ENCODE data around the gene FMNL3. TPM values are rescaled to one million over a fixed set of nuclear protein-coding genes. Genes with fewer than 3 reads are reported as not detected.

FMNL3 gene
- total and polyA plus RNA-seq, 2 of the 8 experiments (the other 6 are each of a cell fraction or from before 2014, with no cell fraction given) = 8.6 to 29.0 TPM

DNA sequence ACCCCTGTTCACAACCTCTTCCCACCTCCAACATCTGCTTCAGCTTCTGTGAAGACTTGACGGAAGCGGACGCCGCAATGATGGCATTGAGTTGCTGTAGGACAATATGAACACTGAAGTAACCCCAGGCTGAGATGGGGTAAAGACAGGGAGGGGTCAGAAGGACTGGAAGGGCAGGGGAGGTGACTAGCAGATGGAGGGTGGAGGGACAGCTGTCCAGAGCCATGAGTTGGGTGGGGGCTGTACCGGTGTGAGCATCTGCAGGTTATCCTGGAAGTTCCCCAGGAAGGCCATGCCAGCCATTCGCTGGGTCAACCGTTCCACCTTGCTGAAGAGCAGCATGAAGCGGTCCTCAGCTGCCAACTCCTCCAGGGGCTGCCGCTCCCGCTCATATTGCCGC lies 57.8 kb downstream of the FMNL3 start:
- Histone ChIP-seq H2BK20ac (ENCODE audit: low read length) (no peak overlapping the region), H4K91ac (replicated peaks; ENCODE audit: insufficient read length, low read length) (no peak overlapping the region), H4K8ac (ENCODE audit: extremely low read depth, insufficient read depth, low read length) (no peak overlapping the region), H3K18ac (ENCODE audit: extremely low read depth, low read length) (no peak overlapping the region), H3K23ac (ENCODE audit: insufficient read length) (no peak overlapping the region), H2BK12ac (ENCODE audit: low read depth, low read length) (no peak overlapping the region), H3K27me3 (replicated peaks in 1 of 4; ENCODE audit: control insufficient read depth in 3 of 4, extremely low read depth in 1 of 4, insufficient read depth in 3 of 4, low read length in 3 of 4) (no peaks in the 10 kb centered on the region), H3K9ac (replicated peaks in 1 of 4; ENCODE audit: extremely low read depth in 1 of 4, low read depth in 3 of 4, low read length in 3 of 4) (no peak overlapping the region), H3K4me3 (ENCODE audit: extremely low read depth in 1 of 4, insufficient read depth in 2 of 4, low read depth in 3 of 4, low read length in 4 of 4) (no peak overlapping the region), H3K14ac (ENCODE audit: insufficient read length) (no peak overlapping the region), H3K4me1 (replicated peaks in 1 of 4; ENCODE audit: control insufficient read depth in 3 of 4, insufficient read depth in 4 of 4, low read length in 3 of 4) (no peaks in the 10 kb centered on the region), H2BK5ac (ENCODE audit: low read depth, low read length) (no peak overlapping the region), H3K9me3 (ENCODE audit: insufficient read depth in 2 of 2, low read depth in 1 of 2, low read length in 1 of 2) (no peaks in the 10 kb centered on the region), H3K4me2 (ENCODE audit: insufficient read depth in 1 of 2, low read depth in 2 of 2, low read length in 2 of 2) (no peak overlapping the region), H3K56ac (replicated peaks; ENCODE audit: insufficient read length, low read depth, low read length) (no peak overlapping the region), H4K20me1 (replicated peaks in 1 of 2; ENCODE audit: control insufficient read depth in 1 of 2, insufficient read depth in 2 of 2, low read length in 2 of 2) (peaks cover 0 to 3% of the 10 kb centered on the region in 2 experiments), H3K36me3 (ENCODE audit: control insufficient read depth in 2 of 4, insufficient read depth in 4 of 4, low read length in 3 of 4) (peaks cover 17 to 56% (median 43%) of the 10 kb centered on the region in 4 experiments), H2AK5ac (ENCODE audit: low read depth, low read length) (no peak overlapping the region), H4K5ac (ENCODE audit: insufficient read length, low read depth, low read length) (no peak overlapping the region), H2BK15ac (ENCODE audit: low read length) (no peak overlapping the region), H3K79me1 (ENCODE audit: low read depth, low read length) (no peaks in the 10 kb centered on the region), H3K4ac (replicated peaks; ENCODE audit: insufficient read length, low read depth, low read length) (no peak overlapping the region), H2BK120ac (replicated peaks; ENCODE audit: low read depth, low read length) (no peak overlapping the region), H3K79me2 (ENCODE audit: control insufficient read depth in 1 of 2, insufficient read depth in 2 of 2, low read length in 2 of 2) (no peaks in the 10 kb centered on the region), H2AFZ (ENCODE audit: low read length) (no peak overlapping the region), H3K23me2 (ENCODE audit: low read depth, low read length) (no peaks in the 10 kb centered on the region), H3K27ac (ENCODE audit: low read depth, low read length) (no peak overlapping the region)
- POLR2A ChIA-PET (ENCODE audit: partially characterized antibody) = interaction anchor here (1.3 to 3.1 kb wide), 6 partner anchors 8 to 92 kb away, joined by 3 to 14 read pairs (median 6); partner anchors contain the start of gene TMBIM6
- no peak for FAIRE-seq
- DNase-seq (ENCODE audit: low read depth in 1 of 2, low spot score in 2 of 2) = no peak
- TF ChIP-seq, protein P1, sequence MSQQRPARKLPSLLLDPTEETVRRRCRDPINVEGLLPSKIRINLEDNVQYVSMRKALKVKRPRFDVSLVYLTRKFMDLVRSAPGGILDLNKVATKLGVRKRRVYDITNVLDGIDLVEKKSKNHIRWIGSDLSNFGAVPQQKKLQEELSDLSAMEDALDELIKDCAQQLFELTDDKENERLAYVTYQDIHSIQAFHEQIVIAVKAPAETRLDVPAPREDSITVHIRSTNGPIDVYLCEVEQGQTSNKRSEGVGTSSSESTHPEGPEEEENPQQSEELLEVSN (IDR thresholded peaks at IDR 0.05) = no peak
- TF ChIP-seq TEAD4 (IDR thresholded peaks at IDR 0.05; ENCODE audit: low read depth, low read length) (no peak), RFX5 (IDR thresholded peaks at IDR 0.05; ENCODE audit: borderline replicate concordance, low read depth, low read length) (no peak)
- CTCF ChIA-PET (ENCODE audit: partially characterized antibody) = interaction anchor here (1.0 to 12.7 kb wide), 15 partner anchors 10 to 190 kb away, joined by 3 to 222 read pairs (median 6); partner anchors contain the start of genes FAM186B, FMNL3 and TMBIM6
- WGBS, 2 experiments (ENCODE audit: extremely low coverage in 1 of 2, insufficient coverage in 1 of 2, insufficient read length in 1 of 2, insufficient replicate concordance in 2 of 2, low coverage in 1 of 2, low lambda C conversion rate in 2 of 2, missing lambda C conversion rate in 1 of 2) = 94% methylated on average over 11 of the region's 11 CpGs; no CpG with 5 or more reads in 1 of the 2 experiments

Measured in H1 (cell line).